Esophagus muscularis mucosa (tissue), 4 donors: ENCODE measurements around the gene BSN. TPM values are rescaled to one million over a fixed set of nuclear protein-coding genes. Genes with fewer than 3 reads are reported as not detected.
A peak's percentile ranks its signal among the peaks of the same experiment; 100 is the strongest.

ENCODE experiments used
- DNase-seq: peaks from one replicate; pipeline ENCODE4 v3.0.0-alpha.2; 2017; ENCODE audit errors: extremely low spot score
- H3K27ac ChIP-seq, 4 donors: fragments of 200-600 bp; sonication (generic); replicated peaks in 1 of 4; 1 replicate in 3 of 4; 2 replicates in 1 of 4; pipeline ENCODE4 v1.5.1; 2016 to 2019; ENCODE audit warnings: mild to moderate bottlenecking in 1 of 4
- H3K27me3 ChIP-seq, 4 donors: fragments of 200-600 bp; sonication (generic); one replicate each; pipeline versions ENCODE4 v1.5.1 to v1.6.0; 2016 to 2019
- H3K36me3 ChIP-seq, 4 donors: fragments of 200-600 bp; sonication (generic); one replicate each; pipeline ENCODE4 v1.5.1; 2016 to 2019
- H3K4me1 ChIP-seq, 4 donors: fragments of 200-600 bp; sonication (generic); one replicate each; pipeline ENCODE4 v1.5.1; 2016 to 2019
- H3K4me3 ChIP-seq, 4 donors: fragments of 200-600 bp; sonication (generic); 1 replicate in 2 of 4; 2 replicates in 2 of 4; pipeline ENCODE4 v1.5.1; 2016 to 2019; ENCODE audit warnings: mild to moderate bottlenecking in 4 of 4, moderate library complexity in 1 of 4
- H3K9me3 ChIP-seq, 4 donors: fragments of 200-600 bp; sonication (generic); 1 replicate in 3 of 4; 2 replicates in 1 of 4; pipeline ENCODE4 v1.5.1; 2016 to 2019
- EP300 ChIP-seq: sonication (generic); formaldehyde crosslinking; IDR thresholded peaks from one replicate; pipeline ENCODE4 v1.6.1; 2017; ENCODE audit warnings: antibody characterized with exemption
- POLR2A ChIP-seq: fragments of 450-650 bp; IDR thresholded peaks from one replicate; pipeline ENCODE4 v1.6.1; 2017; ENCODE audit warnings: antibody characterized with exemption, moderate library complexity, mild to moderate bottlenecking, low read depth
- POLR2AphosphoS5 ChIP-seq, 2 donors: sonication (generic); formaldehyde crosslinking; IDR thresholded peaks; one replicate each; pipeline ENCODE4 v1.6.1; 2017; ENCODE audit warnings: antibody characterized with exemption in 2 of 2
- WGBS: methylation state at CpG from one replicate; pipeline ENCODE4 v1.1.5; 2018; 5-methylcytosine and 5-hydroxymethylcytosine counted together
- intact Hi-C: fragments of 100-400 bp; cut with DNase I; formaldehyde crosslinking; loops from one replicate; pipeline ENCODE4 v1.15.1; 2023
- total RNA-seq, 4 donors: library from RNA; depleted of rRNA; stranded (reverse); fragments of >200 nt; gene quantifications; one replicate each; pipeline versions ENCODE4 v1.1.0 to v1.2.1, GENCODE V29; 2016
- TF ChIP-seq, protein P1 (sequence below), 3 experiments: fragments of 200-600 bp in 2 of 3; fragments of 450-650 bp in 1 of 3; sonication (generic) in 2 of 3; IDR thresholded peaks; one replicate each; pipeline ENCODE4 v1.5.1; 2017 to 2019; ENCODE audit warnings: antibody characterized with exemption in 3 of 3, mild to moderate bottlenecking in 2 of 3, moderate library complexity in 1 of 3

Gene BSN
- total RNA-seq, 4 donors from 2014 or later: 0.42 to 1.7 (median 0.78) TPM

DNA sequence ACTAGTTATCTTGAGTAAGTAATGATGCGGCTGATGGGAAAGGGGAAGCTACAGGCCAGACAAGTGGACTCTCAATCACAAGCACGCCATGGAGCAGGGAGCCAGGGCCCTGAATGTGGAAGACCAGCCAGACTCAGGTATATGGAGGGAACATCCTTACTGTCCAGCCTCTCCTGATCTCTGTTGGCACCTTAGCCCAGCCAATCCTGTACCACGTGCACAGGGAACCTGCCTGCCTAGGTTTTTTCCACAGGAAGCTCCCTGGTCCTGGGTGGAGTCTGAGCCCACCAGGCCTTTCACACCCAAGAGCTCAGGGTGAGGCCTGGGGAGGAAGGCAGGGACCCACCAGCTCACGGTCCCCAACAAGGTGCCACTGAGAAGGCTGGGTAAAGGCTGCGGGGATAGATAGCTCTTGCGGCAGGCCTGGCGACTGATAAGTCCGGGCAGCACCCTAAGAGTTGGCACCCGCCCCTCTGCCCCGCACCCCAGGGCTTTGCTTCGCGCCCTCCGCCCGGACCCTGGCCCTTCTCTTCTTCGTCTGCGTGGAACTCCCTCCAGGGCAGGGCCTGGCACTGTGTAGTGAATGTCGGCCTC is 118.9 kb downstream of the BSN start:
- 77% methylated on average over 2 of the region's 17 CpGs for WGBS
- Histone ChIP-seq H3K4me1 (peaks cover 15 to 31% (median 23%) of the 10 kb centered on the region in 4 donors), H3K9me3 (no peaks in the 10 kb centered on the region), H3K36me3 (peaks cover 16 to 28% (median 27%) of the 10 kb centered on the region in 4 donors), H3K27me3 (peaks cover 0 to 12% (median 1%) of the 10 kb centered on the region in 4 donors), H3K4me3 (peak overlapping the region; percentile 74 to 88 (median 78)), H3K27ac (peak overlapping the region; percentile 87 to 94 (median 93))
- TF ChIP-seq, protein P1, sequence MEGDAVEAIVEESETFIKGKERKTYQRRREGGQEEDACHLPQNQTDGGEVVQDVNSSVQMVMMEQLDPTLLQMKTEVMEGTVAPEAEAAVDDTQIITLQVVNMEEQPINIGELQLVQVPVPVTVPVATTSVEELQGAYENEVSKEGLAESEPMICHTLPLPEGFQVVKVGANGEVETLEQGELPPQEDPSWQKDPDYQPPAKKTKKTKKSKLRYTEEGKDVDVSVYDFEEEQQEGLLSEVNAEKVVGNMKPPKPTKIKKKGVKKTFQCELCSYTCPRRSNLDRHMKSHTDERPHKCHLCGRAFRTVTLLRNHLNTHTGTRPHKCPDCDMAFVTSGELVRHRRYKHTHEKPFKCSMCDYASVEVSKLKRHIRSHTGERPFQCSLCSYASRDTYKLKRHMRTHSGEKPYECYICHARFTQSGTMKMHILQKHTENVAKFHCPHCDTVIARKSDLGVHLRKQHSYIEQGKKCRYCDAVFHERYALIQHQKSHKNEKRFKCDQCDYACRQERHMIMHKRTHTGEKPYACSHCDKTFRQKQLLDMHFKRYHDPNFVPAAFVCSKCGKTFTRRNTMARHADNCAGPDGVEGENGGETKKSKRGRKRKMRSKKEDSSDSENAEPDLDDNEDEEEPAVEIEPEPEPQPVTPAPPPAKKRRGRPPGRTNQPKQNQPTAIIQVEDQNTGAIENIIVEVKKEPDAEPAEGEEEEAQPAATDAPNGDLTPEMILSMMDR (IDR thresholded peaks at IDR 0.05): no peak
- TF ChIP-seq EP300: no peak
- no peak for TF ChIP-seq POLR2A
- TF ChIP-seq POLR2AphosphoS5 (IDR thresholded peaks at IDR 0.05): no peak
- intact Hi-C loops: no loop called here
- DNase-seq: no peak

DNA sequence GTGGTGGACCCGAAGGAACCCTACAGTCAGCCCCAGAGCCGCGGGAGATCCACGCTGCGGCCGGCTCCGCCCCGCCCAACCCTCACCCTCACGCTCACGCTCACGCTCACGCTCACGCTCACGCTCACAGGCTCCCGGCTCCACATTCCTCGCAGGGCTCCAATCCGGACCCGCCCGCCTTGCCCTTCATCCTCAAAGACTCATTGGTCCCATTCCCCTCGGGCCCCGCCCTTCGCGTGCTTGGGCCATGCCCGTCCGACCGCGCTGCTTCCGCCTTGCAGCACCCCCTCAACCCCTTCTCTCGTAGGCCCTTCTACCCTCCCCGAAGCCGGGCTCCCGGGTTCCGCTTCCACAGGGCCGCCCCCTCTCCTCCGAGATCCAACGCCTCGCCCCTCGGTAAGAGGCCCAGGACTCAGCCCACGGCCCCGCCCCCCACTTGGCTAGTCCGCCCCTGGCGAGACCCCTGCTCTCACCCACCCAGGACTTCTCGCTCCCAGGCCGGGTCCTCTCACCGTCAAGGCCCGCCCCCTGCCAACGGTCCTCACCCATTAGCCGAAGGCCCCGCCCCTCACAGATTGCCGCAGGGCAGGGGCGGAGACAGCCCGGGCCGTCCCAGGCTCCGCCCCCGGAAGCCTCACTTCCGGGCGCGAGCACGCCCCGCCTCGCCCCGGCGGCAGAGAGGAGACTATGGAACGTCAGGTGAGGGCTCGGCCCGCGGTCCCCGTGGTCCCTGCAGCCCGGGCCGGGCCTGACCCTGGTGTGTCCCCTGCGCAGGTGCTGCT is 119.6 kb downstream of the BSN start, which contains the start of gene APEH:
Gene APEH, plus strand, starts transcription at position 637 of the 782 bp plus-strand sequence. Its CDS starts 51 bp downstream, at position 688.
- Histone ChIP-seq H3K36me3 (peaks cover 21 to 35% (median 33%) of the 10 kb centered on the region in 4 donors), H3K27me3 (peaks cover 0 to 5% (median 0%) of the 10 kb centered on the region in 4 donors), H3K4me3 (peak within 1 kb of the TSS; percentile 74 to 88 (median 78)), H3K9me3 (no peaks in the 10 kb centered on the region), H3K27ac (peak within 1 kb of the TSS; percentile 87 to 94 (median 93)), H3K4me1 (peaks cover 15 to 31% (median 23%) of the 10 kb centered on the region in 4 donors)
- peak; percentile 75 for TF ChIP-seq POLR2A
- TF ChIP-seq, protein P1 (IDR thresholded peaks at IDR 0.05): no peak
- peak; percentile 85 to 92 for TF ChIP-seq POLR2AphosphoS5 (IDR thresholded peaks at IDR 0.05)
- intact Hi-C loops: no loop called here
- 0% methylated on average over 22 of the region's 71 CpGs for WGBS
- DNase-seq: peak; percentile 98

DNA sequence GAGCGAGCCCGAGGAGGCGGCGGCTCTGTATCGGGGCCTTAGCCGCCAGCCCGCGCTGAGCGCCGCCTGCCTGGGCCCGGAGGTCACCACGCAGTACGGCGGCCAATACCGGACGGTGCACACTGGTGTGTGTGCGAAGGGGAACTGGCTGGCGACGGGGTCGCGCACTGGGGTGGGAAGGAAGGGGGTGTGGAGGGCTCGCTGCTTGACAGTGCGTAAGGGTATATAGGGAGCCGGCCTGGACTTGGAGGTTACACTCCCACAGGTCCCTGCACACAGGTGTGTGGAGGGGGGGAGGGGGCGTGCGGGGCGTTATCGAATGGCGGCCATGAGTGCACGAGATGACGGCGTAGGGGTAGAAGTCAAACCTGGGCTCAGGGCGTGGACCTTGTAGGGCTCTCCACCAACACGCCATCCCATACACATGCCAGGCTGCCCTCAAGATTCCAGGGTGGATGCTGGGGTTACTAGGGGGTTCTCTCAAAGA is 120.3 kb downstream of the BSN start:
- peak overlapping the region; percentile 87 to 94 (median 93) for H3K27ac ChIP-seq
- WGBS: 4% methylated on average over 27 of the region's 34 CpGs

DNA sequence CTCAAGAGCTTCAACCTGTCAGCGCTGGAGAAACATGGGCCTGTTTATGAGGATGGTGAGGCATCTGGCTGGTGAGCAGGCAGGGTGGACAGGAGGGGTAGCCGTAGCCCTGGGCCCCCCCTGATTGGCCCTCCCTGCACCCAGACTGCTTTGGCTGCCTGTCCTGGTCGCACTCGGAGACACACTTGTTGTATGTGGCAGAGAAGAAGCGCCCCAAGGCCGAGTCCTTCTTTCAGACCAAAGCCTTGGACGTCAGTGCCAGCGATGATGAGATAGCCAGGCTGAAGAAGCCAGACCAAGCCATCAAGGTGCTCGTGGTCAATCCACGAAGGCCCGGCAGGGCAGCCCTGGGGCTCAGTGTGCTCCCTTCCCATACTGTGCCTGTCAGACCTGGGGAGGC is 121.6 kb downstream of the BSN start:
- 95% methylated on average over 10 of the region's 11 CpGs for WGBS
- peaks cover 40 to 55% (median 54%) of the 10 kb centered on the region in 4 donors for H3K36me3 ChIP-seq
- intact Hi-C loops: no loop called here
- H3K27ac ChIP-seq: no peak overlapping the region
- no peaks in the 10 kb centered on the region for H3K9me3 ChIP-seq
- TF ChIP-seq POLR2A: no peak
- no peak for TF ChIP-seq EP300
- TF ChIP-seq, protein P1 (IDR thresholded peaks at IDR 0.05): no peak
- no peak for TF ChIP-seq POLR2AphosphoS5 (IDR thresholded peaks at IDR 0.05)
- peaks cover 15 to 31% (median 23%) of the 10 kb centered on the region in 4 donors for H3K4me1 ChIP-seq
- H3K27me3 ChIP-seq: no peaks in the 10 kb centered on the region
- no peak for DNase-seq
- no peak overlapping the region for H3K4me3 ChIP-seq

More for the DNA sequence above, 120.3 kb downstream of the BSN start:
- TF ChIP-seq, protein P1 (IDR thresholded peaks at IDR 0.05): peak in 1 of 3 experiments; percentile 6
- TF ChIP-seq POLR2A: no peak
- Histone ChIP-seq H3K27me3 (no peaks in the 10 kb centered on the region), H3K36me3 (peaks cover 27 to 41% (median 40%) of the 10 kb centered on the region in 4 donors), H3K4me1 (peaks cover 15 to 31% (median 23%) of the 10 kb centered on the region in 4 donors), H3K9me3 (no peaks in the 10 kb centered on the region), H3K4me3 (peak overlapping the region; percentile 74 to 88 (median 78))
- intact Hi-C loops: no loop called here
- DNase-seq: no peak
